ENCODE measurements around the gene TGM5. TPM values are rescaled to one million over a fixed set of nuclear protein-coding genes. Genes with fewer than 3 reads are reported as not detected.

The TGM5 gene
- total RNA-seq, 3 donors from 2014 or later (not counting 1 experiment from before 2014, with no cell fraction given), result not detected

DNA sequence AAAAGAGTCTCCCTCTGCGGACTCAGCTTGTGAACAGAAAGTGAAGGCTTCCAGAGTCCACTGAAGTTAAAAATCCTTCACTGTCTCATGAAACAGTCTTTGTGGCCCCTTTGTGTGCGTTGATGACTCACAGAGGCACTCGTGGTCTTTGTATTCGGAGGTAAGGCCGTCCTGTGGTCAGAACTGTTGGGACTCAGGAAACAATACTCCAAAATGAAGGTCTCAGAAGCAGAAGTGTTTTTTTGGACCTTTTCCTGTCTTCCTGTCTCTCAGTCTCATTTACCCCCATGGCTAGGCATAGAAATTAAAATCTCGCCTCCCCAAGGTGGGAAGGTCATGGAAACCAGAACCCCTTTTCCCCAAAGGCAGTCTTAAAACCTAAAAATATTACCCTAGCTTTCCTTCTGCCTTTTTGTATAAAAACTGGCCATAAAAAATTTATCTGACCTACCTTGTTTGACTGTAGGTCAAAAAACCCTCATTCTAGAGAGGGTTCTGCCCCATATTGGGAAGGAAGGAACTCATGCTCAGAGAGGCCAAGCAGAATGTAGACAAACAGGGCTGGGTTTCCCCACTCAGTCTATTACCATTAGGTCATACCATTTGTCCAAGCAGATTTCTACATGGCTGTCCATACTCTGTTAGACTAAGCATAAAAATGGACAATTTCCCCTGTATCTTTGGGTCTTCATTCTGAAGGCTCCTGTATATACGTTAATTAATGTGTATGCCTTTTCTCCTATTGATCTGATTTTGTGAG lies 26.8 kb downstream of the TGM5 start:
- H3K9me3 Mint-ChIP-seq, result no peaks in the 10 kb centered on the region
- ATAC-seq, result peak in 2 of 3 donors; percentile 46 to 63
- 27% methylated on average over 6 of the region's 7 CpGs for WGBS (ENCODE audit: insufficient coverage)
- H3K9me3 ChIP-seq (ENCODE audit: control insufficient read depth, insufficient read depth, low read length), result no peaks in the 10 kb centered on the region
- no peaks in the 10 kb centered on the region for H3K36me3 Mint-ChIP-seq
- H3K4me1 Mint-ChIP-seq, result peaks cover 0 to 25% of the 10 kb centered on the region in 2 donors
- no peaks in the 10 kb centered on the region for H3K36me3 ChIP-seq (ENCODE audit: control insufficient read depth, insufficient read depth, low read length)
- H3K27ac ChIP-seq (ENCODE audit: low read length), result peak overlapping the region; percentile 10
- peak overlapping the region in 1 of 2 donors; percentile 38 for H3K27ac Mint-ChIP-seq
- H3K4me1 ChIP-seq (ENCODE audit: control insufficient read depth, insufficient read depth, low read length), result peaks cover 24% of the 10 kb centered on the region
- no peak for DNase-seq
- TF ChIP-seq, protein P1, sequence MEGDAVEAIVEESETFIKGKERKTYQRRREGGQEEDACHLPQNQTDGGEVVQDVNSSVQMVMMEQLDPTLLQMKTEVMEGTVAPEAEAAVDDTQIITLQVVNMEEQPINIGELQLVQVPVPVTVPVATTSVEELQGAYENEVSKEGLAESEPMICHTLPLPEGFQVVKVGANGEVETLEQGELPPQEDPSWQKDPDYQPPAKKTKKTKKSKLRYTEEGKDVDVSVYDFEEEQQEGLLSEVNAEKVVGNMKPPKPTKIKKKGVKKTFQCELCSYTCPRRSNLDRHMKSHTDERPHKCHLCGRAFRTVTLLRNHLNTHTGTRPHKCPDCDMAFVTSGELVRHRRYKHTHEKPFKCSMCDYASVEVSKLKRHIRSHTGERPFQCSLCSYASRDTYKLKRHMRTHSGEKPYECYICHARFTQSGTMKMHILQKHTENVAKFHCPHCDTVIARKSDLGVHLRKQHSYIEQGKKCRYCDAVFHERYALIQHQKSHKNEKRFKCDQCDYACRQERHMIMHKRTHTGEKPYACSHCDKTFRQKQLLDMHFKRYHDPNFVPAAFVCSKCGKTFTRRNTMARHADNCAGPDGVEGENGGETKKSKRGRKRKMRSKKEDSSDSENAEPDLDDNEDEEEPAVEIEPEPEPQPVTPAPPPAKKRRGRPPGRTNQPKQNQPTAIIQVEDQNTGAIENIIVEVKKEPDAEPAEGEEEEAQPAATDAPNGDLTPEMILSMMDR (IDR thresholded peaks at IDR 0.05), result no peak
- no peaks in the 10 kb centered on the region for H3K27me3 ChIP-seq (ENCODE audit: control insufficient read depth, insufficient read depth, low read length)
- H3K4me3 ChIP-seq (ENCODE audit: low read length), result no peak overlapping the region
- peaks cover 0 to 3% of the 10 kb centered on the region in 2 donors for H3K27me3 Mint-ChIP-seq (ENCODE audit: low read depth in 2 of 2)
- intact Hi-C loops (cut with micrococcal nuclease), result no loop called here
- H3K4me3 Mint-ChIP-seq, result no peak overlapping the region

DNA sequence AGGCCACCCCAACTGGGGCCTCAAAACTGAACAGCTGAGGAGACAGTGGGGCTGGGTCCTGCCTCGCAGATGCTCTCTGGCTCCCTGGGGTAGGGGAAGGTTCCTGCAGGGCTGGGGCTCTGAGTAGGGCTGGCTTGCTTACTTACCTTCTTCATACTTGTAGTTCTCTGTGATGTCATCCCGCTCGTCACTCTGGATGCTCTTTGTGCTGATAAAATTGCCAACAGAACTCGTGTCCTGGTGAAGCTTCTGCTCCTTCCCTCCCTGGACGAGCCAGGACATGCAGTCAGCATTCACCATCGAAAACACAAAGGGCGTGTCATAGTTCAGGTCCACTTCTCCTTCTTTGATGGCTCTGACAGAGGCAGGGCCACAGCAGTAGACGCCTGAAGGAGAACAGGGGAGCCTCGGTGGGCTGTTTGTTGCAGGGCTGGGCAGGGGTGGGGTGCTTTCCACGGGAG lies 28.0 kb downstream of the TGM5 start:
- no peak for ATAC-seq
- Mint-ChIP-seq H3K4me1 (peaks cover 0 to 25% of the 10 kb centered on the region in 2 donors), H3K9me3 (no peaks in the 10 kb centered on the region), H3K27ac (peak overlapping the region in 1 of 2 donors; percentile 29), H3K27me3 (ENCODE audit: low read depth in 2 of 2) (peaks cover 2 to 3% of the 10 kb centered on the region in 2 donors), H3K36me3 (no peaks in the 10 kb centered on the region), H3K4me3 (no peak overlapping the region)
- DNase-seq, result no peak
- no peaks in the 10 kb centered on the region for H3K9me3 ChIP-seq (ENCODE audit: control insufficient read depth, insufficient read depth, low read length)
- WGBS (ENCODE audit: insufficient coverage), result 66% methylated on average over 10 of the region's 10 CpGs
- H3K4me1 ChIP-seq (ENCODE audit: control insufficient read depth, insufficient read depth, low read length), result peaks cover 24% of the 10 kb centered on the region
- intact Hi-C loops (cut with micrococcal nuclease), result no loop called here
- H3K27ac ChIP-seq (ENCODE audit: low read length), result no peak overlapping the region
- H3K27me3 ChIP-seq (ENCODE audit: control insufficient read depth, insufficient read depth, low read length), result no peaks in the 10 kb centered on the region
- no peaks in the 10 kb centered on the region for H3K36me3 ChIP-seq (ENCODE audit: control insufficient read depth, insufficient read depth, low read length)
- no peak overlapping the region for H3K4me3 ChIP-seq (ENCODE audit: low read length)
- TF ChIP-seq, protein P1 (IDR thresholded peaks at IDR 0.05), result no peak

DNA sequence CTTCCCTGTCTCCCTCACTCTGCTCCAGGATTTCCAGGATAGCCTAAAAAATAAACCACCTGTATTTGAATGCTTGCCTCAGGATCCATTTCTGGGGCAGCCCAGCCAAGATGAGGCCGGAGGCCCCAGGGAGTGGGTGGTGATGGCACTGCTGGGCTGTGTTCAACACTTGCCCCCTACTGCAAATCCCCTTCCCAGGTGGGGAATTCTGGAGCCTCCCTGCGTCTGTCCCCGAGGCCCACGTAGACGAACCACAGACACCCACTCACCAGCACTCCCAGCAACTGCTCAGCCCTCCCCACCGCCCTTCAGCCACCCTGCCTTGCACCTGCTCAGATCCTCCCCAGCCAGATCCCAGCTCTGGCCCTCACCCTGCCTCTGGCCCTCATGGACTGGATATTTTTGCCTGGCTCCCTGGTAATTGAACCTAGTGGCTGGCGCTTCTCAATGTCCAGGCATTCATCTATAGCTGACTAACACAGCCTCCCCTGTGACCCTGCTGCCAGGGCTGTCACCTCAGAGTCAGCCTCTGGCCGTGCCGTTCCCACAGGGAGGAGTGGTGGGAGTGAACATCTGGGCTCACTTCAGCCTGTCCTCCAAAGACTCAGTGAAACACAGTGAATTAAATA lies 28.8 kb downstream of the TGM5 start:
- H3K27ac Mint-ChIP-seq, result peak overlapping the region in 1 of 2 donors; percentile 29
- Histone ChIP-seq H3K4me1 (ENCODE audit: control insufficient read depth, insufficient read depth, low read length) (peaks cover 24% of the 10 kb centered on the region), H3K27me3 (ENCODE audit: control insufficient read depth, insufficient read depth, low read length) (no peaks in the 10 kb centered on the region), H3K27ac (ENCODE audit: low read length) (no peak overlapping the region), H3K4me3 (ENCODE audit: low read length) (no peak overlapping the region), H3K9me3 (ENCODE audit: control insufficient read depth, insufficient read depth, low read length) (no peaks in the 10 kb centered on the region), H3K36me3 (ENCODE audit: control insufficient read depth, insufficient read depth, low read length) (no peaks in the 10 kb centered on the region)
- peaks cover 3 to 9% of the 10 kb centered on the region in 2 donors for H3K27me3 Mint-ChIP-seq (ENCODE audit: low read depth in 2 of 2)
- WGBS (ENCODE audit: insufficient coverage), result 80% methylated on average over 9 of the region's 9 CpGs
- no peaks in the 10 kb centered on the region for H3K36me3 Mint-ChIP-seq
- intact Hi-C loops (cut with micrococcal nuclease), result no loop called here
- H3K4me3 Mint-ChIP-seq, result no peak overlapping the region
- TF ChIP-seq, protein P1 (IDR thresholded peaks at IDR 0.05), result no peak
- no peak for ATAC-seq
- H3K4me1 Mint-ChIP-seq, result peaks cover 0 to 25% of the 10 kb centered on the region in 2 donors
- no peak for DNase-seq
- no peaks in the 10 kb centered on the region for H3K9me3 Mint-ChIP-seq

Measured in natural killer cell (primary cell).